Measurements from ENCODE around the gene DLGAP4.

DLGAP4 gene

GRCh38 chr20:36400909-36401735, 95.0 kb downstream of the DLGAP4 start:
- H3K4me3 ChIP-seq (ENCODE audit: low read depth, low read length): no peak overlapping the region
- DNase-seq (ENCODE audit: low read depth): no peak
- no peak for TF ChIP-seq CTCF (IDR thresholded peaks at IDR 0.05; ENCODE audit: control insufficient read depth, extremely low read depth, insufficient read depth)

GRCh38 chr20:36402708-36403107, 96.6 kb downstream of the DLGAP4 start:
- no peak overlapping the region for H3K4me3 ChIP-seq (ENCODE audit: low read depth, low read length)
- no peak for TF ChIP-seq CTCF (IDR thresholded peaks at IDR 0.05; ENCODE audit: control insufficient read depth, extremely low read depth, insufficient read depth)
- DNase-seq (ENCODE audit: low read depth): no peak

- no peak for TF ChIP-seq CTCF (IDR thresholded peaks at IDR 0.05; ENCODE audit: control insufficient read depth, extremely low read depth, insufficient read depth)
- no peak for DNase-seq (ENCODE audit: low read depth)
- no peak overlapping the region for H3K4me3 ChIP-seq (ENCODE audit: low read depth, low read length)
Observed at GRCh38 chr20:36404435-36404978, 98.4 kb downstream of the DLGAP4 start.

GRCh38 chr20:36405255-36405654, 99.1 kb downstream of the DLGAP4 start:
- DNase-seq (ENCODE audit: low read depth): no peak
- no peak overlapping the region for H3K4me3 ChIP-seq (ENCODE audit: low read depth, low read length)
- TF ChIP-seq CTCF (IDR thresholded peaks at IDR 0.05; ENCODE audit: control insufficient read depth, extremely low read depth, insufficient read depth): no peak

- DNase-seq (ENCODE audit: low read depth): no peak
- no peak for TF ChIP-seq CTCF (IDR thresholded peaks at IDR 0.05; ENCODE audit: control insufficient read depth, extremely low read depth, insufficient read depth)
- no peak overlapping the region for H3K4me3 ChIP-seq (ENCODE audit: low read depth, low read length)
Observed at GRCh38 chr20:36407199-36407733, 101.1 kb downstream of the DLGAP4 start.

- TF ChIP-seq CTCF (IDR thresholded peaks at IDR 0.05; ENCODE audit: control insufficient read depth, extremely low read depth, insufficient read depth): no peak
- peak; percentile 35 for DNase-seq (ENCODE audit: low read depth)
- H3K4me3 ChIP-seq (ENCODE audit: low read depth, low read length): no peak overlapping the region
Observed at GRCh38 chr20:36408219-36408618, 102.1 kb downstream of the DLGAP4 start.
